H54 (cell line): ENCODE results near the gene EPB41L4B.

ENCODE experiments used
- DNase-seq: peaks from one replicate; pipeline ENCODE4 v3.0.0; 2011; ENCODE audit warnings: low spot score, mixed read lengths; ENCODE audit not compliant: insufficient read length
- FAIRE-seq: peaks from 3 replicates; lab custom pipeline; 2011; peaks lifted over from hg19 to GRCh38; lab: Jason Lieb, UNC
- POLR2A ChIP-seq: IDR thresholded peaks from 2 replicates; pipeline ENCODE4 v1.6.1; 2011; ENCODE audit warnings: low read depth, mild to moderate bottlenecking, low read length

Gene EPB41L4B

GRCh38 chr9:109192732-109193361 is 128.0 kb downstream of the EPB41L4B start:
- no peak for TF ChIP-seq POLR2A
- DNase-seq (no peak), FAIRE-seq (no peak)

GRCh38 chr9:109191746-109192145 is 129.1 kb downstream of the EPB41L4B start:
- FAIRE-seq (no peak), DNase-seq (no peak)
- TF ChIP-seq POLR2A, result no peak

GRCh38 chr9:109190151-109190550 is 130.7 kb downstream of the EPB41L4B start:
- FAIRE-seq (no peak), DNase-seq (no peak)
- TF ChIP-seq POLR2A, result no peak

GRCh38 chr9:109186857-109187520 is 133.9 kb downstream of the EPB41L4B start:
- no peak for FAIRE-seq
- no peak for DNase-seq

GRCh38 chr9:109182940-109183798 is 137.7 kb downstream of the EPB41L4B start:
- FAIRE-seq (peak; percentile 52), DNase-seq (peak; percentile 68)
- TF ChIP-seq POLR2A, result no peak

More at GRCh38 chr9:109186857-109187520, 133.9 kb downstream of the EPB41L4B start:
- no peak for TF ChIP-seq POLR2A

- FAIRE-seq, result no peak
- no peak for DNase-seq
- TF ChIP-seq POLR2A, result no peak
Observed at GRCh38 chr9:109182550-109182939, 138.3 kb downstream of the EPB41L4B start.

GRCh38 chr9:109181284-109181683 is 139.6 kb downstream of the EPB41L4B start:
- FAIRE-seq, result no peak
- TF ChIP-seq POLR2A, result no peak
- DNase-seq, result no peak

- DNase-seq, result no peak
- no peak for TF ChIP-seq POLR2A
- no peak for FAIRE-seq
Observed at GRCh38 chr9:109179801-109180523, 140.9 kb downstream of the EPB41L4B start.

- FAIRE-seq, result no peak
- TF ChIP-seq POLR2A, result no peak
- no peak for DNase-seq
Observed at GRCh38 chr9:109176963-109177362, 143.9 kb downstream of the EPB41L4B start.

GRCh38 chr9:109176386-109176785 is 144.5 kb downstream of the EPB41L4B start:
- DNase-seq (no peak), FAIRE-seq (no peak)
- TF ChIP-seq POLR2A, result no peak

GRCh38 chr9:109172935-109173334 is 147.9 kb downstream of the EPB41L4B start:
- DNase-seq (no peak), FAIRE-seq (no peak)
- TF ChIP-seq POLR2A, result no peak

GRCh38 chr9:109171926-109172325 is 148.9 kb downstream of the EPB41L4B start:
- TF ChIP-seq POLR2A, result no peak
- DNase-seq (peak; percentile 72), FAIRE-seq (peak; percentile 87)

GRCh38 chr9:109168170-109168569 is 152.7 kb downstream of the EPB41L4B start:
- DNase-seq (no peak), FAIRE-seq (no peak)
- no peak for TF ChIP-seq POLR2A
